Stimulated activated CD8-positive, alpha-beta memory T cell treated with anti-CD3 and anti-CD28 coated beads, Interleukin-7, amount 100 ng/mL, for 24 hours (primary cell): ENCODE results near the gene MARCHF3.
"Not testable (repeated sequence)": the region's sequence is repeated elsewhere in the genome, so short reads cannot be mapped to it uniquely, and the experiment has no call there.

ENCODE experiments used
- DNase-seq: peaks from one replicate; pipeline ENCODE4 v3.0.0-alpha.2; 2020; ENCODE audit warnings: low read depth

MARCHF3 gene

DNA sequence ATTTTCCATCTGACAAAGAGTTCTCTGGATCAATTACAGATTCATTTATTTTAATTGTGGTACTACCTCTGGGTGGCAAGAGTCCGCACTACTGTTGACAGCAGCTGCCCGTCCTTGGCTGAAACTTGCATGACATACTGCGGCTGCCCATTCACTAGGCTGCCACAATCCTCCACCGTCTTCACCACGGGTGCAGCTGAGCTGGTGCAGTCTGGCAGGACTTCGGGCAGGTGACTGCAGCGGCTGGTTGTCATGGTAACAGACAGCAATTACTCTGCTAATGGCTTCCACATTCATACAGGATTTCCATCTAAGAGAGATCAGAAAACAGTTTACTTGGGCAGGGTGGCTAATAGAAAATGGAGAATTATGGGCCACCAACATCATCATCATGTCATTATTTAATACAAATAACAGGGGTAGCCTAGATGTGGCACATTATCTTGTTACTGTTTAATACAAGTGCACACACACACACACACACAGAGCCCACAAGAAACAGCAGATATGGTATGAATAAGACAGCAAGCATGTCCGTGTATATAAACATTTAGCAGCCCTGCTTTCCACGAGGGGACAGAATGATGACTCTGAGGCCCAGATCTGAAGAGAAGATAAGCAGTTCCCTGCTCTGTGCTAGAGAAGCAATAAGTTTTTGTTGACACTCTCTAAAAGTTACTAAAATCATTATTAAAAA lies 112.3 kb downstream of the MARCHF3 start:
- DNase-seq, result no peak

GRCh38 chr5:126915496-126915895 lies 114.9 kb downstream of the MARCHF3 start:
- DNase-seq, result no peak

- DNase-seq, result no peak
Observed at GRCh38 chr5:126914801-126915436, 115.4 kb downstream of the MARCHF3 start.

DNA sequence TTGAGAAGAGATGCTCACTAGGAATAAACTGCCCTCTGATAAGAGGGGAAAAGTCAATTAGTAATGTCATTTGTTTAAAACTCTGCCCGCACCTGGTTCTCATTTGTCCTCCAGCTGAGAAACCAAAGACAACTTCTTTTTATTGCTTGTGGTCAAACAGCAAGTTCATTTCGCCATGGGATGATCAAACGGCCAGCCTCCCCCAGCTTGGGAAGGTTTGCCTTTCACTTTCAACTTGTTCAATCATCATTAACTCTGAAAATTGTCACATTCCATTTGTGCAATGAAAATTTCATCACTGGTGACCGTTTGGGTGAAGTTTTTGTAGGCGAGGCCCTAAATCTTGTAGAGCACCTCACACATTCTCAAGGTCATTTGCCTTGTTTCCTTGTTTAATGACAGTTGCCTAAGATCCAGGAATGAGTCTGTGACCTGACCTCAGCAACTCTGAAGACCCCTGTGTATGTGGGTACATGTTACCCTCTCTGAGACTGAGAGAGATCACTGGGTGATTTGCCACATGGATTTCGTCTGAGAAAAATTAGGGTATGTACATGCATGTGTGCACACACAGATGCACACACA lies 117.7 kb downstream of the MARCHF3 start:
- no peak for DNase-seq

DNA sequence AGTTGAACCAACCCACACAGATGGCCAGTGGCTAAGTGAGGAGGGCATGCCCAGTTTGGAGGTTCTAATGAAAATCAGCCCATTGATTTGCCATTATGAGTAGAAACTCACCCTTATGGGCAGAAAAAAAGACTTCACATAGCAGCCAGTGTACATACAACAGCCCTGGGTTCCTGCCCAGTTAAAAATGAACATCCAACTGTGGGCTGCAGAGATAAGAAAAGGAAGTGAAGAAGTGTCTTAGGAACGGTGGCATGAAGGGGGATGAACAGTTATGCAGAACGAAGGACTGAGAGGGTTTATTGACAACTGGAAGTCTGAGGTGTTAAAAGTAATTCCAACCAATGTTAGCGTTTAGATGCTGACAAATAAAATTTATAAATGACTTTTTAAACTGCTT lies 118.4 kb downstream of the MARCHF3 start:
- DNase-seq, result no peak

DNA sequence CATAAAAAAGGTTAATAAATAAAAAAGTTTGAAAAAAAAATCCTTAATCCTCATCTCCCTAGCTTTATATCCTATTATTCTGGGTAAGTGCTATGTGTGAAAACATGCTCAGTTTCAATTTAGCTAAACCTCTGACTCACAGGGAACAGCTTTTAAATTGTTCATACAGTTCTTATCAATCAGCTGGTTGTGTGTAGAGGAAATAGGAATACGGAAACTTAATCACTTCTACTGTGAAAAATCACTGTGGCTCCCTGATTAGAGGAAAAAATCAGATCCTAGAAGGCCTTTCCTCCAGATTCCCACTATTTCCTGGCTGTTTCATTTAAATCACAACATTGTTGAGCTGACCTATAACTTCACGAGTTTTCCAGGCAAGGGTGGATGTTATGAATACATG lies 120.5 kb downstream of the MARCHF3 start:
- DNase-seq, result no peak

GRCh38 chr5:126904407-126904806 lies 126.0 kb downstream of the MARCHF3 start:
- not testable (repeated sequence) for DNase-seq

GRCh38 chr5:126900796-126901195 lies 129.6 kb downstream of the MARCHF3 start:
- no peak for DNase-seq

- no peak for DNase-seq
Observed at GRCh38 chr5:126899476-126899875, 130.9 kb downstream of the MARCHF3 start.

DNA sequence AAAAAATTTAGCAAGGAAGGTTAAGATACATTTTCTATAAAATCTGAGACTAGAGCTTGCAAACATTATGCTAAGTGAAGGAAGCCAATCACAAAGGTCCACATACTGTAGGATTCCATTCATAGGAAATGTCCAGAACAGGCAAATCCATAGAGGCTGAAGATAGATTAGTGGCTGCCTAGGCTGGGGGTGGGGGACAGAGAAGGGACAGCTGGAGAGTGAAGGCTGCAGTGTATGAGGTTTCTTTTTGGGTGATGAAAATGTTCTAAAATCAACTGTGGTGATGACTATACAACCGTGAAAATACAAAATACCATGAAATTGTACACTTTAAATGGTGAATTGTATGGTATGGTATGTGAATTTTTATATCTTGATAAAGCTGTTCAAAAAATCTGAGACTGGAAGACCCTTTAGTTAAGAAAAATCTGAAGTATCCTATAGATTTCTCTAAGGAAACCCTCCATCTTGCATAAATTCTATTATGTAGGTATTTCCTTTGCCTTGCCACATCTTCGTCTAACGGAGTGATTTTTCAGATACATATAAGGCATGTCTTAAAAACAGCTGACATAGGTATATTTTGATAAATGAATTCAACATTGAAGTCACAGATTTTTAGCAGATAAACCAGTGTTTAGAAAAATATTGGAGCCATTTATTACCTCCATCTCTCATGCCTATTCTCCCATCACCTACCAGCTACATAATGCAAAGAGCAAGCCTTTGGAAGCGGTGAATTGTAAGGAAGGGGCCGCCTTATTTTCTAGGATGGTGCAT lies 132.3 kb downstream of the MARCHF3 start:
- DNase-seq, result no peak

DNA sequence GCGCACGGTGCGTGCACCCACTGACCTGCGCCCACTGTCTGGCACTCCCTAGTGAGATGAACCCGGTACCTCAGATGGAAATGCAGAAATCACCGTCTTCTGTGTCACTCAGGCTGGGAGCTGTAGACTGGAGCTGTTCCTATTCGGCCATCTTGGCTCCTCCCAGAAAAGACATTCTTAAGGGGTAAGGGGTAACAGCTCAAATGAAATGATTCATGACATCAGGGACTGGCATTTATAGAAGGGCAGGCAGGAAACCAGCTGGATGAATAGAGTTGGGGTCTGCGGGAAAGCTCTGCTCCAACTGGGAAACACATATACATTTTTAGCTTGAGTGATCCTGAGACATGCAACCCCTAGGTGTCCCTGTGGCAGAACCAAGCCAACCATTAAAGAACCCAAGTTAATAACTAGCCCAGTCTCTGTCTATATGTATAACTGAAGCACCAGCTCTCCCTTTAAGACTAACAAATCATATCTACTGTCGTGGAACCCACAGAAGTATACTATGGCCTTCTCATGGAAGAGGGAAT lies 134.1 kb downstream of the MARCHF3 start:
- no peak for DNase-seq

DNA sequence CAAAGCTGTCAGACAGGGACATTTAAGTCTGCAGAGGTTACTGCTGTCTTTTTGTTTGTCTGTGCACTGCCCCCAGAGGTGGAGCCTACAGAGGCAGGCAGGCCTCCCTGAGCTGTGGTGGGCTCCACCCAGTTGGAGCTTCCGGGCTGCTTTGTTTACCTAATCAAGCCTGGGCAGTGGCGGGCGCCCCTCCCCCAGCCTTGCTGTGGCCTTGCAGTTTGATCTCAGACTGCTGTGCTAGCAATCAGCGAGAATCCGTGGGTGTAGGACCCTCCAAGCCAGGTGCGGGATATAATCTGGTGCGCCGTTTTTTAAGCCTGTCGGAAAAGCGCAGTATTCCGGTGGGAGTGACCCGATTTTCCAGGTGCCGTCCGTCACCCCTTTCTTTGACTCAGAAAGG lies 134.6 kb downstream of the MARCHF3 start:
- not testable (repeated sequence) for DNase-seq

DNA sequence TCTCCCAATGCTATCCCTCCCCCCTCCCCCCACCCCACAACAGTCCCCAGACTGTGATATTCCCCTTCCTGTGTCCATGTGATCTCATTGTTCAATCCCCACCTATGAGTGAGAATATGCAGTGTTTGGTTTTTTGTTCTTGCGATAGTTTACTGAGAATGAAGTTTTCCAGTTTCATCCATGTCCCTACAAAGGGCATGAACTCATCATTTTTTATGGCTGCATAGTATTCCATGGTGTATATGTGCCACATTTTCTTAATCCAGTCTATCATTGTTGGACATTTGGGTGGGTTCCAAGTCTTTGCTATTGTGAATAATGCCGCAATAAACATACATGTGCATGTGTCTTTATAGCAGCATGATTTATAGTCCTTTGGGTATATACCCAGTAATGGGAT lies 139.9 kb downstream of the MARCHF3 start:
- DNase-seq, result not testable (repeated sequence)

GRCh38 chr5:126888175-126888574 lies 142.2 kb downstream of the MARCHF3 start:
- no peak for DNase-seq

GRCh38 chr5:126884269-126884819 lies 146.0 kb downstream of the MARCHF3 start:
- no peak for DNase-seq

GRCh38 chr5:126883564-126884245 lies 146.7 kb downstream of the MARCHF3 start:
- DNase-seq, result no peak

DNA sequence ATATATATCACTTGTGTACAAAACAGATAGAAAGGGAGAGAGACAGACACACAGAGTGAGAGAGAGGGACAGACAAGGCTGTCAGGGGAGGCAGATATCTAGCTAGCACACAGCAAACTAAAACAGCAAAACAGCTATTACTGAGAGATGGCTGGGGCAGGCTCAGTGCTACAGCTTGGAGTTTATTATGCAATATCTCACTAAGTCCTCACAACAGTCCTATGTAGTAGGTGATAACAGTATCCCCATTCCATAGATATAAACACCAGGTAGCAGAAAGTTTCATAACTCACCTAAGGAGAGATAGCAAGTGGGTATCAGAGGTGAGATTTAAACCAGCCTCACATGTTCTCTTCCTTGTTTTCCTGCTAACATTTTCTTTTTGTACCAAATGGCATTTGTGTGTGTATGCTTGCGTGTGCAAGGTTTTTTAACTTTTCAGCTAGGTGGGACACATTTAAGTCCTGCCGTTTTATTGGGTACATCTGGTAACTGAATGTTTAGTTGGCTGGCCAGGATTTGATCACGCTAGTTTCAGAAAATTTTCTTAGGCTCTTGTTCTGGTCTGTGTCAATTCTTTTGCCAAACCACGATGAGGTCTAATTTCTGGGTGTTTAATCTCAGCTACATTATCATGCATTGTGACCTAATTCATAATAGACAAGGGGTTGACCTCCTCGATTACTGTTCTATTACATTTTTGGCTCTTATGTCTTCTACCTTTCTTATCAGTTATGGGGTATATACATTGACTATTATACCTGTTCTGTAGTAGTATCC lies 148.3 kb downstream of the MARCHF3 start:
- no peak for DNase-seq

GRCh38 chr5:126878634-126879033 lies 151.7 kb downstream of the MARCHF3 start:
- DNase-seq, result no peak

GRCh38 chr5:126878085-126878484 lies 152.3 kb downstream of the MARCHF3 start:
- no peak for DNase-seq

DNA sequence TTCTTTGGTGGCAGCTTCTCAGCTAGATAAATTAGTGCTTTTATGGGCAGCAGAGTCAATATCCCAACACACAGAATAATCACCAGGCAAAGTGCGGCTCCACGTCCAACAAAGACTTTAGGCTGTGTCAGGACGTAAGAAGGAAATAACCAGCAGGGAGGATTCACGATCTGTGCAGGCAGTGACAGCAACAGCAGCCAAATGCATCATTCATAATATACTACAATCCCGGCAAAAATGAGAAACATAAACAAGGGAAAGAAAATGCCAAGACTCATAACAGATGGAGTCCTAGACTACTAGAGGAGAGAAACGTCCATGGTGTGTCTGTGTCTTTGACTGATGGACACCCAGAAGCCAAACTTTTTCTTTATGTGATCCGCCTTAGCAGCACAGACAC lies 152.8 kb downstream of the MARCHF3 start:
- DNase-seq, result no peak

GRCh38 chr5:126875303-126875785 lies 155.0 kb downstream of the MARCHF3 start:
- no peak for DNase-seq
